HG03457 (cell line): Measurements from ENCODE around the gene DUSP22.

Experiments used
- ATAC-seq: cut with Tn5 transposase; IDR thresholded peaks from one replicate; pipeline ENCODE4 v1.9.1; 2021; ENCODE audit warnings: moderate number of reproducible peaks; ENCODE audit not compliant: unreplicated experiment

The DUSP22 gene

GRCh38 chr6:308768-309167 is 16.5 kb downstream of the DUSP22 start:
- no peak for ATAC-seq

GRCh38 chr6:309947-310346 is 17.7 kb downstream of the DUSP22 start:
- ATAC-seq: no peak

GRCh38 chr6:310671-311070 is 18.4 kb downstream of the DUSP22 start:
- no peak for ATAC-seq

- no peak for ATAC-seq
Observed at GRCh38 chr6:311679-312220, 19.5 kb downstream of the DUSP22 start.

GRCh38 chr6:313087-313486 is 20.8 kb downstream of the DUSP22 start:
- no peak for ATAC-seq

- no peak for ATAC-seq
Observed at GRCh38 chr6:313917-314316, 21.6 kb downstream of the DUSP22 start.

GRCh38 chr6:314377-314776 is 22.1 kb downstream of the DUSP22 start:
- ATAC-seq: no peak

- no peak for ATAC-seq
Observed at GRCh38 chr6:315226-315625, 22.9 kb downstream of the DUSP22 start.

GRCh38 chr6:315921-316752 is 23.9 kb downstream of the DUSP22 start:
- ATAC-seq: no peak

- no peak for ATAC-seq
Observed at GRCh38 chr6:316753-317038, 24.4 kb downstream of the DUSP22 start.

- ATAC-seq: no peak
Observed at GRCh38 chr6:317060-317447, 24.8 kb downstream of the DUSP22 start.

GRCh38 chr6:317448-318144 is 25.3 kb downstream of the DUSP22 start:
- peak; percentile 29 for ATAC-seq

GRCh38 chr6:318243-318890 is 26.1 kb downstream of the DUSP22 start:
- ATAC-seq: no peak

GRCh38 chr6:319177-320131 is 27.2 kb downstream of the DUSP22 start:
- peak; percentile 33 for ATAC-seq

GRCh38 chr6:320351-321157 is 28.3 kb downstream of the DUSP22 start:
- no peak for ATAC-seq

GRCh38 chr6:321158-321438 is 28.8 kb downstream of the DUSP22 start:
- no peak for ATAC-seq

GRCh38 chr6:321536-322258 is 29.4 kb downstream of the DUSP22 start:
- ATAC-seq: no peak

- no peak for ATAC-seq
Observed at GRCh38 chr6:322259-322930, 30.1 kb downstream of the DUSP22 start.
